GM12878 (cell line): ENCODE measurements around the gene DGKA.

Source experiments
- ATF7 ChIP-seq: fragments of 450-650 bp; IDR thresholded peaks from 2 replicates; pipeline ENCODE4 v1.6.1; 2016; ENCODE audit warnings: low read depth, mild to moderate bottlenecking
- BMI1 ChIP-seq: fragments of 450-650 bp; IDR thresholded peaks from 2 replicates; pipeline ENCODE4 v1.6.1; 2016; ENCODE audit warnings: mild to moderate bottlenecking, moderate library complexity, borderline replicate concordance
- CHD2 ChIP-seq: IDR thresholded peaks from 2 replicates; pipeline ENCODE4 v1.6.1; 2011; ENCODE audit warnings: low read depth, low read length, improper control_type of control experiment, borderline replicate concordance
- CTCF ChIP-seq, 3 experiments: IDR thresholded peaks in 2 of 3; conservative IDR thresholded peaks in 1 of 3; 2 replicates each; pipeline ENCODE4 v1.5.1; 2011; ENCODE audit warnings: low read depth in 3 of 3, low read length in 3 of 3, mild to moderate bottlenecking in 3 of 3, control low read depth in 2 of 3, moderate library complexity in 2 of 3, inconsistent platforms in 1 of 3, mixed read lengths in 1 of 3; ENCODE audit not compliant: control insufficient read depth in 2 of 3, insufficient read depth in 1 of 3; ENCODE audit errors: extremely low read depth in 1 of 3
- EGR1 ChIP-seq, 2 experiments: IDR thresholded peaks; 1 replicate in 1 of 2; 2 replicates in 1 of 2; pipeline ENCODE4 v1.6.1; 2011 to 2012; ENCODE audit warnings: low read depth in 2 of 2, low read length in 2 of 2, borderline replicate concordance in 1 of 2, mild to moderate bottlenecking in 1 of 2, moderate library complexity in 1 of 2
- ELK1 ChIP-seq: IDR thresholded peaks from 2 replicates; pipeline ENCODE4 v1.6.1; 2012; ENCODE audit warnings: low read depth, low read length, improper control_type of control experiment
- FOS ChIP-seq: IDR thresholded peaks from 3 replicates; pipeline ENCODE4 v1.6.1; 2011; ENCODE audit warnings: borderline replicate concordance; ENCODE audit not compliant: insufficient read length; ENCODE audit errors: extremely low read depth
- HCFC1 ChIP-seq: fragments of 150-350 bp; IDR thresholded peaks from 2 replicates; pipeline ENCODE4 v1.6.1; 2014; ENCODE audit warnings: low read length
- IKZF2 ChIP-seq, 2 experiments: fragments of 450-650 bp; IDR thresholded peaks; 2 replicates each; pipeline ENCODE4 v1.6.1; 2017; ENCODE audit warnings: mild to moderate bottlenecking in 2 of 2, moderate library complexity in 2 of 2
- MAX ChIP-seq: IDR thresholded peaks from 2 replicates; pipeline ENCODE4 v1.6.1; 2012; ENCODE audit warnings: low read depth, low read length, improper control_type of control experiment
- NFYB ChIP-seq: IDR thresholded peaks from 2 replicates; pipeline ENCODE4 v1.6.1; 2011; ENCODE audit warnings: low read depth, mild to moderate bottlenecking, low read length, improper control_type of control experiment, moderate library complexity; ENCODE audit not compliant: insufficient read depth
- PBX3 ChIP-seq: IDR thresholded peaks from 2 replicates; pipeline ENCODE4 v1.6.1; 2011; ENCODE audit warnings: mild to moderate bottlenecking, low read depth, low read length, moderate library complexity; ENCODE audit not compliant: insufficient replicate concordance

- no peak for TF ChIP-seq NFYB
- TF ChIP-seq ELK1 = no peak
- TF ChIP-seq CTCF (IDR thresholded peaks at IDR 0.05 in 2 of 3, conservative IDR thresholded peaks at IDR 0.05 in 1 of 3; ENCODE audit: control insufficient read depth in 2 of 3, extremely low read depth in 1 of 3, insufficient read depth in 1 of 3, low read depth in 3 of 3, low read length in 3 of 3) = no peak
- TF ChIP-seq PBX3 = no peak
- TF ChIP-seq EGR1 (IDR thresholded peaks at IDR 0.05; ENCODE audit: borderline replicate concordance in 1 of 2, low read depth in 2 of 2, low read length in 2 of 2) = no peak
- TF ChIP-seq CHD2 = no peak
- 0 out of 4 replicates have a peak, but pooled peaks have one; percentile 18 to 28 for TF ChIP-seq IKZF2 (IDR thresholded peaks at IDR 0.05)
- no peak for TF ChIP-seq FOS
- no peak for TF ChIP-seq HCFC1
- no peak for TF ChIP-seq ATF7
- no peak for TF ChIP-seq MAX
- TF ChIP-seq BMI1 = no peak
Observed at GRCh38 chr12:55982319-55982936, 51.5 kb downstream of the DGKA start.
